GM13976 (cell line): ENCODE measurements around the gene OTOP3.

Source experiments
- DNase-seq: peaks from one replicate; pipeline ENCODE4 v3.0.0; 2012; ENCODE audit warnings: low spot score
- CTCF ChIP-seq: IDR thresholded peaks from 2 replicates; pipeline ENCODE4 v1.5.1; 2012; ENCODE audit warnings: borderline replicate concordance, mild to moderate bottlenecking; ENCODE audit not compliant: insufficient read depth; ENCODE audit errors: extremely low read depth, missing control alignments, control extremely low read depth
- in situ Hi-C: fragments of 300-500 bp; cut with MboI; formaldehyde crosslinking; loops from one replicate; pipeline ENCODE4 v1.12.0; 2022; ENCODE audit warnings: low sequenced_read_pairs, mixed read lengths, inconsistent platforms; ENCODE audit not compliant: unreplicated experiment

Gene OTOP3

DNA sequence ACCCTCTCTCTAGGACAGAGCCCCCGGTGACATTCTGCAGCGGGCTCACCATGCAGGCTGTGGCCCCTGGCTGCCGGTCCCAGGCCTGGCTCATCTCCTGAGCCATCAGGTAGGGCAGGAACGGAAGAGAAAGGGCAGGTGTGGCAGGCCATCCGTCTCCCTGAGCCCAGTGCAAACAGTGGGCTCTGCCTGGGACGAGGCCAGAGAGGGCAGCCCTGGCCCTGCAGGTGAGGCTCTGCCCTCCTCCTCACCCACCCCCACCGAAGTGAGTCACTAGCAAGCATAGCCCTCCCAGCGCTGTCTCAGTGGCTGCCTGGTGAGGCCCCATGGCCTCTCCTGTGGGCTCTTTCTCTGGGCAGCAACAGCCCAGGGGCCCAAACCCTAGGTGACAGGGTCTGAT, 14.5 kb downstream of the OTOP3 start:
- in situ Hi-C loops, result no loop called here
- no peak for DNase-seq
- no peak for TF ChIP-seq CTCF

GRCh38 chr17:74951065-74951464, 15.4 kb downstream of the OTOP3 start:
- no peak for TF ChIP-seq CTCF
- DNase-seq, result no peak
- in situ Hi-C loops, result no loop called here

DNA sequence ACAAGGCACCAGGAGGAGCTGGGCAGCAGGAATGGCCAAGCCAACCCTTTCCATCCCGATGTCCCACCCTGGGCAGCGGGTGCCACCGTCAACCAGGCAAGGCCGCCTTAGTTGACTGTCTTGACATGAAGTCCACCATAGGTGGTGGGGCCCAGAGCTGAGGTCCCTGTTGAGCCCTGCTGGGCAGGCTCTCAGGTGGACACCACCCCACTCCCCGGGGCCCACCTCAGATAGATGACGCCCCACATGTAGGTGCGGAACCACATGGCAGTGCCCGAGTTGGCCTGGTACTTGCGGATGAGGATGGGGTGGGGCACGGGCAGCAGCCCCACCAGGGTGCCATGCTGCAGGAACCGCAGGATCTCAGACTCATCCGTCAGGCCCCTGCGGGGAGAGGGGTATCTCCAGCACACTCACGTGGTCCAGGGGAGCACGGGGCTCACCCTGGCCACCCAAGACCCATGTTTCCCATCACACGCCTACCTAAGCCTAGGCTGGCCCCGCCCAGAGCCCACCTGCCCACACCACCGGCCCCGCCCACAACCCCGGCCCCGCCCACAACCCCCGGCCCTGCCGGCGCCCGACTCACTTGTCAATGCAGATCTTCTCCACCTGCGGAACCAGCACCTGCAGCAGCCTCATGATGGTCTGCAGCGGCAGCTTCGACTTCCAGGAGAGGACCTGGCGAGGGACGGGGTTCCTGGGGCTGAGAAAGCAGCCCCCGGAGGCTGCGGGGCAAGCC, 16.2 kb downstream of the OTOP3 start:
- DNase-seq, result no peak
- in situ Hi-C loops, result no loop called here

GRCh38 chr17:74952431-74953133, 16.9 kb downstream of the OTOP3 start:
- DNase-seq, result no peak
- in situ Hi-C loops, result no loop called here
- TF ChIP-seq CTCF, result no peak

More for the DNA sequence above, 16.2 kb downstream of the OTOP3 start:
- no peak for TF ChIP-seq CTCF

GRCh38 chr17:74953134-74953687, 17.5 kb downstream of the OTOP3 start:
- no peak for DNase-seq
- no peak for TF ChIP-seq CTCF
- in situ Hi-C loops, result no loop called here

DNA sequence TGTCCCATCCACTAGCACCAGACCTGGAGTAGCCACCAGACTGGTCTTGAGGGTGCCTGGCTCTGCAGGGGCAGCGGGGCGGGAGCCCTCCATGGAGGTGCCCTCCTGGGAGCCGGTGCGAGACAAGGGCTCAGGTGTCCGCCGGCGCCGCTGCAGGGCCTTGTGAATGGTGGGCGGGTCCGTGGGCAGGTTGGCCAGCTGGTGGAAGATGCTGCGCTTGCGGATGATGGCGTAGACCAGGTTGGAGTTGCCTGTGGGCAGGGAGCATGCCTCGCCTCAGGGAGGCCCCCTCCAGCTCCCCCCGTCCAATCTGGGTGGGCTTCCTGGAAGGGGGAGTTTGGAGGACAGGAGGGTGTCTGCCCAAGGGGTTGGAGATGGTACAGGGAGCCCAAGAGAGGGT, 18.4 kb downstream of the OTOP3 start:
- in situ Hi-C loops, result no loop called here
- DNase-seq, result no peak
- TF ChIP-seq CTCF, result no peak
